8988T (cell line): ENCODE results near the gene LARP4.
"Not testable (repeated sequence)": the region's sequence is repeated elsewhere in the genome, so short reads cannot be mapped to it uniquely, and the experiment has no call there.

Experiments used
- DNase-seq: peaks from one replicate; pipeline ENCODE4 v3.0.0; 2011

Gene LARP4

DNA sequence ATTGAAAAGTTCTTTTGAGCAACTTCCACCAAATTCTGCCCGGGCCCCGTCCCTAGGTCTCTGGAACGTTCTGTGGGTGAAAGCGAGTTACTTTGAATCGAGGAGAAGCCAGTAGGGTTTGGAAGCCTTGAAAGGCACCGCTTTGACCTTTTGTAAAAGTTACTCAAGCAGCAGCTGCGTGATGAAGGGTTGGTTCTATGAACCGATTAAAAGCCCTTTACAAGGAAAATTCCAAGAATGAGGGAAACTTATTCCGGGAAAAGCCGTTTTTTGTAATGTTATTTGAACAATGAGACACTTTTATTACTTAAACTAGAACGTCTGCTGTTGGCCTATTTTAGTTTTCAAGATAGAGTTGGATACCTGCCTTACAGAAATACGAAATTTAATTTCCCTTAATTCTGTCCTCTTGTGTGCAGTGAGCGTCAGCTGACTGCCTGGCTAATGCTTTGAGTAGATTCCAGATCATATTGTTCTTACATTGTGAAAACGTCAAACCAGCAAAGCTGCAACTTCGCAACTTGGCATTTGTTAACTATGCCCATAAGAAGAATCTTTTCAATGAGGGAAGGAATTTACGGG is 906 bp downstream of the LARP4 start:
- DNase-seq = no peak

DNA sequence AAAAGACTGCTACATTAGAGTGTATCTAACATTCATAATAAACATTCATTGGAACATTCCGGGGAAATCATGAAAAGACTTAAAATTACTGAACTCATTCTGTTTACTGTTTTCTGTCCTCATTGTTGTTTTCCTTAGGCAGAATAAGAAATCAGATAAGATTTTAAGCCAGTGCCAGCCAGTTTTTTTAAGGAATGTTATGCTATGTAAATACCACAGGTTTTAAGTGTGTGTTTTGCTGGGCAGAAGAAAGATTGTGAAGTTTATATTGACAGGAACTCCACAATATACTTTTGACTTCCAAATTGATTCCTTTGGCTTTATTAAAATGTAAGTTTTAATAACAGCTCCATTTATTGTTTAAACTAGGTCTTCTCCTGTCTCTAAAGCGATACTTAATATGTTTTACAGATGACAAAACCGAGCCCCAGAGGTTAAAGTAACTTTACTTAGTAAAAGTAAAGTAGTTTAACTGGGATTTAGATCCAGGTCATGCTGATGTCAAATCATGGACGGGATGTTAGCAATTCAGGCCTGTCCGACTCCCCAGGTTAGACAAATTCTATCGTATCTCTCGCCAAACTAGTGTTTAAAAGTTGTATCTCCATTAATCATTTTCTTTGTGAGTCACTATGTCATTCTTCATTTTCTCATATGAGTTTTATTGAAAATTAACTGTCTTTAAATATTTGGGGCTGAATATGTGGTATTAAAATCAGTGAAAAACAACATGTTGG is 1.7 kb downstream of the LARP4 start:
- DNase-seq = no peak

DNA sequence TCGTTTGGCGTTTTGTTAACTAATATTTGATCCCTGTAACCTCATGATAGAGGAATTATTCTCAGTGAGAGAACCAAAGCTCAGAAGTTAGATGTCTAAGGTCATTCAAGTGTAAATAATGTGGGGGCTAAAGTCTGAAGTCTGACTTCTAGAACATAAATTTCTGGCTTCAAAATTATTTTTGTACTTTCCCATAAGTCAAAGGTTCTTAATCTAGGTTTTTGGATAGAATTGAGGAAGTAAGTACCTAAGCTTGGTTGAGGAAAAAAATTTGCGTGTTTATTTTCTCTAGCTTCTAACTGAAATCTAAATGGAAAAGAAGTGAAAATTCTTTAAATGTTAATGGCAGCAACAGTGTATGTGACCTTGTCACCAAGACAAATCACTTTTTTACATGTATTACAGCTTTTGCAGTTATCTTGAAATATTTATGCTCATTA is 2.3 kb downstream of the LARP4 start:
- no peak for DNase-seq

DNA sequence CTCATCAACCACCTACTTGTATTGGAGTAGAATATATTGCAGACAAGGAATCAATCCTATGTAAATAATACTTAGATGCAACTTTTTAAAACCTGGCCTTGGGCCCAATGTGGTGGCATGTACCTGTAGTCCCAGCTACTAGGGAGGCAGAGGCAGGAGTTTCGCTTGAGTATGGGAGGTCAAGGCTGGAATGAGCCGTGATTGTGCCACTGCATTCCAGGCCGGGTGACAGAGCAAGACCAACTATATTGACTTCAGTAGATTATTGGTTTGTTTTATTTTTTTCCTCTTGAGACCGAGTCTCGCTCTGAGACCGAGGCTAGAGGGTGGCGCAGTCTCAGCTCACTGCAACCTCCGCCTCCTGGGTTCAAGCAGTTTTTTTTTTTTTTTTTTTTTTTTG is 3.6 kb downstream of the LARP4 start:
- no peak for DNase-seq

DNA sequence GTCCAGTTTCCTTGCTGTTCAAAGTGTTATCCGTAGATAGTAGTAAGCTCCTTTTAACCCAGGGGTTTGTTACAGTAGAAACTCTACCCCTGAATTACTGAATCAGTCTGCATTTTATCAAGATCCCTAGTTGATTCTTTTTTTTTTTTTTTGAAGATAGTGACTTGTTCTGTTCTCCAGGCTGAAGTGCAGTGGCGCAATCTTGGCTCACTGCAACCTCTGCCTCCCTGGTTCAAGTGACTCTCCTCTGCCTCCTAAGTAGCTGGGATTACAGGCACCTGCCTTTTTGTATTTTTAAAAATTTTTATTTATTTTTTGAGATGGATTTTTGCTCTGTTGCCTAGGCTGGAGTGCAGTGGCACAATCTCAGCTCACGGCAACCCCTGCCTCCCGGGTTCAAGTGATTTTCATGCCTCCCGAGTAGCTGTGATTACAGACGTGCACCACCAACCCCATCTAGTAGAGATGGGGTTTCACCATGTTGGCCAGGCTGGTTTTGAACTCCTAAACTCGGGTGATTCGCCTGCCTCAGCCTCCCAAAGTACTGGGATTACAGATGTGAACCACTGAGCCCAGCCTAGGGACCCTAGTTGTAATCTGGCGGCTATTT is 10.5 kb downstream of the LARP4 start:
- DNase-seq = no peak

DNA sequence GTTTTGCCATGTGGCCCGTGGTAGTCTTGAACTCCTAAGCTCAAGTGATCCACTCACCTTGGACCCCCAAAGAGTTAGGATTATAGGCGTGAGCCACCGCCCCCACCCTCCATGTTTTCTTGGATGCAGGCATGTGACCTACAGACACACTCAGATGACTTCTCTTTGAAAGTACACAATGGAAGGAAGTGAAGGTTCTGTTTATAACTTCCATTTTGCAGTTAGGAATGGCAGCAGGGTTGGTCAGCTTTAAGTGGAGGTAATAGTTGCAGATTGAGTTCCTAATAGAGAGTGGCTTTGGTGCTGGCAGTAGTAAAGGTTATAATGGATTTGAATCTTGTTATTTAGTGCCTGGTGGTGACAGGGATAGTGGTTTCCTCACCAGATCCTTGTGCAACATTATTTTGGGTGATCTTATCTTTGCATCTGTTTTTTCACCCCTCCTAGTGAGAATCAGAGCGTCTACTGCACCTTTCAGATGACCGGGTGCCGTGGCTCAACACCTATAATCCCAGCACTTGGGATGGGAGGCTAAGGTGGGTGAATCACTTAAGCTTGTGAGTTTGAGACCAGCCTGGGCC is 15.3 kb downstream of the LARP4 start:
- no peak for DNase-seq

DNA sequence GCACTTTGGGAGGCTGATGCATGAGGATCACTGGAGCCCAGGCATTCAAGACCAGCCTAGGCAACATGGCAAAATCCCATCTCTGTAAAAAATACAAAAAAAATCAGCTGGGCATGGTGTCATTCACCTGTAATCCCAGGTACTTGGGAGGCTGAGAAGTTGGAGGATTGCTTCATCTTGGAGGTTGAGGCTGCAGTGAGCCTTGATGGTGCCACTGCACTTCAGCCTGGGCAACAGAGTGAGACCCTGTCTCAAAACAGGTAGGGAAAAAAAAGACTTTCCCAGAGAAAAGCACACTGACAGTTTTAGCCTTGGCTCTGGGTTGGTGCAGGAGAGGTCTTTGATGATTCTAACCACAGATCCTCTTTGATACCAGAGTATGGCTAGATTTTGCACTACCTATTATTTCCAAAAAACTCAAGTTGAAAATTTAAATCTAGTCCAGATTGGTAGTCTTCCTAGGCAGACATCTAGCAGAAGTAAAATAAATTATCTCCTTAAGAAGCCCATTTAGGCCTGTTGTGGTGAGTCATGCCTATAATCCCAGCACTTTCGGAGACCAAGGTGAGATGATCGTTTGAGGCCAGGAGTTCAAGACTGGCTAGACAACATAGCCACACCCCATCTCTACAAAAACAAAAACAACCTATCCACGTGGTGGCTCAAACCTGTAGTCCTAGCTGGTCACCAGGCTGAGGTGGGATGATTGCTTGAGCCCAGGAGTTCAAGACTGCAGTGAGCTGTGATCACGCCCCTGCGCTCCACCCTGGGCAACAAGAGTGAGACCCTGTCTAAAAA is 18.6 kb downstream of the LARP4 start:
- DNase-seq = no peak

DNA sequence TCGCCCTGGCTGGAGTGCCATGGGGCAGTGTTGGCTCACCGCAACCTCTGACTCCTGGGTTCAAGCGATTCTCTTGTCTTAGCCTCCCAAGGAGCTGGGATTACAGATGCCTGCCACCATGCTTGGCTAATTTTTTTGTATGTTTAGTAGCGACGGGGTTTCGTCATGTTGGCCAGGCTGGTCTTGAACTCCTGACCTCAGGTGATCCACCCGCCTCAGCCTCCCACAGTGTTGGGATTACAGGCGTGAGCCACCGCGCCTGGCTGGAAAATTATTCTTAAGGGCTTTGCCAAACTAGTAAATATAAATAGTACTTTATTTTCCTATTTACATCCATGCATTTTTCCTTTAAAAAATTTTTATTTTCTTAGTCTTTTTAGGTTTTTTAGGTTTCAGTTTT is 22.2 kb downstream of the LARP4 start:
- not testable (repeated sequence) for DNase-seq

DNA sequence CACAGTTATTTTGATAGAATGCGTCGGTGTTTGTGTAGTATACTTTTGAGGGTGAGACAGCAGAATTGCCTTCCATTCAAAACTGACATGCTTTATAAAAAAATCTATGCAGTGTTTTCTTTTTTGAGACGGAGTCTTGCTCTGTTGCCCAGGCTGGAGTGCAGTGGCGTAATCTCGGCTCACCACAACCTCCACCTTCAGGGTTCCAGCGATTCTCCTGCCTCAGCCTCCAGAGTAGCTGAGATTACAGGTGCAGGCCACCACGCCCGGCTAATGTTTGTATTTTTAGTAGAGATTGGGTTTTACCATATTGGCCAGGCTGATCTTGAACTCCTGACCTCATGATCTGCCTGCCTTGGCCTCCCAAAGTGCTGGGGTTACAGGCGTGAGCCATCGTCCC is 22.7 kb downstream of the LARP4 start:
- DNase-seq = not testable (repeated sequence)

DNA sequence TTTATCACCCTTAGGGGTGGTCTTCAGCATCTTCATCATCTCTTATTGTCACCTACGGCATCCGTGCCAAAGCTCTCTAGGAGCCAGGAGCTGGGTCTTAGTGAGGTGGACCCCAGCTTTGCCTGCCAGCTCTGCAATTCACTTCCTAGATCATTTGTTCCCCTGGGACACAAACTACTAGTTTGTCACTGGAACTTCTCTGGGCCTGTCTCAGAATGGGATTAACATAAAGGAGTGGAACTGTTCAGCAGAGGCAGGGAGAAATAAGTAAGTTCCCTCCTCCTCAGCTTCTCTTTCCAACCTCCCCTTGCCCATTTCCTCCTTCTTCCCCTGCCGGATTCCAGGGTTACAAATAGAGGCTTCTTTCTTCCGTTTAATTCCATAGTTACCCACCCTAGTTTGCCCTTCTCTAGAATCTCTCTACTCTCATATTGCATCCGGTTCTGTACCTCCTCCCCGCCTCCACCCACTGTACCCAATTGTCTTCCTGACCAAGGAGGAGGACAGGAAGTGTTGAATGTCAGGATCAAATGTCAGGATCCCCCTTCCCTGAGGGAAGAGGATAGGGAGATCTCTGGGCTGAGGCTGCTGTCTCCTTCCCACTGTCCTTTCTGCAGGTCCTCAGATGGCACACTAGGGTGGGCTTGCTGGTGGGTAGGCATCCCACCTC is 25.0 kb downstream of the LARP4 start:
- no peak for DNase-seq

DNA sequence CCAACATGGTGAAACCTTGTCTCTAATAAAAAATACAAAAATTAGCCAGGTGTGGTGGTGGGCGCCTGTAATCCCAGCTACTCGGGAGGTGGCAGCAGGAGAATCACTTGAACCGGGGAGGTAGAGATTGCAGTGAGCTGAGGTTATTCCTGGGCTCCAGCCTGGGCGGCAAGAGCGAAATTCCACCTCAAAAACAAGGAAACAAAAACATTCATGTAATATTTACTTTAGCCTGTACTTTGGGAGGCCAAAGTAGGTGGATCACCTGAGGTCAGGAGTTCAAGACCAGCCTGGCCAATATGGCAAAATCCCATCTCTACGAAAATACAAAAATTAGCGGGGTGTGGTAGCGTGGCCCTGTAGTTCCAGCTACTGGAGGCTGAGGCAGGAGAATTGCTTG is 31.0 kb downstream of the LARP4 start:
- not testable (repeated sequence) for DNase-seq

DNA sequence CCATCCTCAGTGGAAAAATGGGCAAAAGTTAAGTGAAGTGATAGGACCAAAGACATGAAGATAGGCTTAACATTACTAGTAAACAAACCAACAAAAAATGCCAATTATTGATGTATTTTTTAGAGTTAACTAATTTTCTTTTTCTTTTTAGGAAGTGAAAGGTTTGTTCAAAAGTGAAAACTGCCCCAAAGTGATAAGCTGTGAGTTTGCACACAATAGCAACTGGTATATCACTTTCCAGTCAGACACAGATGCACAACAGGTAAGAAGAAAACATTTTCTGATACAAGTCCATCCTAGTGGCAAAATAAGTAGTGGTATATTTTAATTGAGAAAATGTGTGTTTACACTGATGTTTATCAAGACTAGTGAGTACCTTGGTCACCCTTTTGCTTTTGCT is 39.6 kb downstream of the LARP4 start:
- no peak for DNase-seq

DNA sequence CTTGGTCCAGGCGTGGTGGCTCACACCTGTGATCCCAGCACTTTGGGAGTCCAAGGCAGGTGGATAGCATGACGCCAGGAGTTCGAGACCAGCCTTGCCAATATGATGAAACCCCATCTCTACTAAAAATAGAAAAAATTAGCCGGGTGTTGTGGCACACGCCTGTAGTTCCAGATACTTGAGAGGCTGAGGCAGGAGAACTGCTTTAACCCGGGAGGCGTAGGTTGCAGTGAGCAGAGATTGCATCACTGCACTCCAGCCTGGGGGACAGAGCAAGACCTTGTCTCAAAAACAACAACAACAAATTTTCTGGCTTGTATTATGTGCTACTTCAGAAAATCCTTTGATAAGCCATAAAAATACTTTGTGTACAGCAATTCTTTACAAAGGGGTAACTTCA is 41.1 kb downstream of the LARP4 start:
- no peak for DNase-seq

DNA sequence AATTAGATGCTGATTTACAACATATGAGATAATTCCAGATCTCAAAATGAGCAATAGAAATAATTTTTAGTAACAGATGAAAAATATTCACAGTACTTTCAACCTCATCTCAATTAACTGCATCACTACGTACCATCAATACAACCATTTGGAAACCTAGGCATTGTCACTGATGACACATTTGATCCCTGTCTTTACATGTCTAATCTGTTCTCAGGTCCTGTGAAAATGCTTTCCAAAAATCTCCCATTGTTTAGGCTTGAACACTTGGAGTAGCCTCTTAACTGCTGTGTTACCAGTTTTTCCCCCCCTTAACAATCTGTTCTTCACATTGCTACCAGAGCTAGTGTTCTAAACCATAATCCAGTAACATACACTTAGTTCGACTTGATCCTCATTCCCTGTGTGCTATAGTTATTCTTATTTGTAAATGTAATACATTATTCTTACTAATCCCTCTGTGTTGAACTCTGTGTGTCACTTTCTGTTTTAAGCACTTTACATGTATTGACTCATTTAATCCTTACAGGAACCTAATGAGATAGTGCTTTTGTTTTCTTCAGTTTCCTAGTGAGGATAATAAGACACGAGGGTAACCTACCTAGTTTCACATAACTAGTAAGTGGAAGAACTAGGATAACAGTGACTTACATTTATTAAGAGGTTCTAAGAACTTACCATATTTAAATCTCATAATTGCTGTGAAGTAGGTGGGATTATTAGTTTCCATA is 41.7 kb downstream of the LARP4 start:
- no peak for DNase-seq

DNA sequence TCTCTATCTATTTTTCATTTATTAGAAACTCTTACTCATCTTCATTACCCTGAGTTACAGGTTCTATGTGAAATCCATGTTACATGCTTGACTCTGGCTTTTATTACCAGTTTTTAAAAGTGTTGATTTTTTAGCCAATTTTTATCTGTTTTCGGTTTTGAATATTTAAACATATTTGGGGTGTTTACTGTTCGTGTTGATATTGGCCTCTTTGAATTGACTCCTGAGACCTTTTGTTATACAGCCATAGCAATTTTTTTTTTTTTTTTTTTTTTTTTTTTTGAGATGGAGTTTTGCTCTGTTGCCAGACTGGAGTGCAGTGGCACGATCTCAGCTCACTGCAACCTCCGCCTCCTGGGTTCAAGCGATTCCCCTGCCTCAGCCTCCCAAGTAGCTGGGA is 49.0 kb downstream of the LARP4 start:
- not testable (repeated sequence) for DNase-seq

DNA sequence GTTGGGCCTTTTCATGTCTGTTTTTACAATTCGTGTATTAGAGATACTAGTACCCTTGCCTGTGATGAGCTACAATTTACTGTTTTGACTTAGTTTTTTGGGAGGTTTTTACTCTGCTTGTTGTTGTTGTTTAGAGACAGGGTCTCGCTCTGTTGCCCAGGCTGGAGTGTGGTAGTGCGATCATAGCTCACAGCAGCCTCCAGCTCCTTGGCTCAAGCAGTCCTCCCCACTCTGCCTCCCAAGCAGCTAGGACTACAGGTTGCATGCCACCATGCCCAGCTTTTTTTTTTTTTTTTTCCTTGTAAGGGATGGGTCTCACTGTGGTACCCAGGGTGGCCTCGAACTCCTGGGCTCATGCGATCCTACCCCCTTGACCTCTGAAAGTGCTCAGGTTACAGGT is 52.1 kb downstream of the LARP4 start:
- no peak for DNase-seq

DNA sequence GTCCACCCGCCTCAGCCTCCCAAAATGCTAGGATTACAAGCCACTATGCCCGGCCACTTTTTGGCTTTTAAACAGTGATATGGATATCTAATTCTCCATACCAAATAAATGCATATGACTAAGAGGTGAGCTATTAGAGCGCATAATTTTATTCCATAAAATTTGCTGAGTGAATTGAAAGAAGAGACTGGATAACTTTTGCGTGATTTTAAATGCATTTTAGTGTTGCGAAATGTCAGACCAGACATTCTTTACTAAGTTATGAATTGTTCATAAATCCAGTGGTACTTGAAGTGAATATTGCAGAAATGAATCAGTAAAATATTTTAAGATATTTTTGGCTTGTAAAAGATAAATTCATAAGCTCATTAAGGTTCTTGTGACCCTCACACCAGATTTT is 53.2 kb downstream of the LARP4 start:
- DNase-seq = no peak

DNA sequence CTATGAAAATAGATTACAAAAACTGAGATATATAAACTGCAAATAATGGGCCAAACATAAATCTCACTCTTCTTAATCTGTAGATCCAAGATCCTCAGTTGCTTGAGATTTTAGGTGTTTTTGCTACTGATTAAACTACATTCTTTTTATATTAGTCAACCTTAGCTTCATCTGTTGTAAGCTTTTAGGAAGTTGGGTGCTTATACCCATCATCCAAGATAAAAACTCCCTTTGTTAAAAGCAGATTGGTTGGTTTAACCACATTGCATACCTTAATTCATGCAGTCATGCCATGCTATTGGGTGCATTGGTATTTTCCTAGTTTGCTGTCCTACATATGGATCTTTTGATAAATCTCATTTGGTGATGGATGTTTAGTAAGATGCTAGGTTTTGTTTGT is 57.9 kb downstream of the LARP4 start:
- no peak for DNase-seq

DNA sequence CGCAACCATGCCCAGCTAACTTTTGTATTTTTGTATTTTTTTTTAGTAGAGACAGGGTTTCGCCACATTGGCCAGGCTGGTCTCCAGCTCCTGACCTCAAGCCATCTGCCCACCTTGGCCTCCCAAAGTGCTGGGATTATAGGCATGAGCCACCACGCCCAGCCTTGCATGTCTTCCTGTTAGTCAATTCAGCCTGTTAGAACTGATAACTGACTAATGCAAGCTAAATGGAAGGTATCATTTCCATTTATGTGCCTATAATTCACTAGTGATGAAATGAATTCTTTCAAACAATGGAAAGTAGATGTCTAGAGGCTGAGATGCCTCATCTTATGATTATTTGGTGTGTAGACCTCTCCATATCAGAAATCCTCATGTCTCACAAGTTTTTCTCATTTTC is 66.8 kb downstream of the LARP4 start:
- DNase-seq = no peak

DNA sequence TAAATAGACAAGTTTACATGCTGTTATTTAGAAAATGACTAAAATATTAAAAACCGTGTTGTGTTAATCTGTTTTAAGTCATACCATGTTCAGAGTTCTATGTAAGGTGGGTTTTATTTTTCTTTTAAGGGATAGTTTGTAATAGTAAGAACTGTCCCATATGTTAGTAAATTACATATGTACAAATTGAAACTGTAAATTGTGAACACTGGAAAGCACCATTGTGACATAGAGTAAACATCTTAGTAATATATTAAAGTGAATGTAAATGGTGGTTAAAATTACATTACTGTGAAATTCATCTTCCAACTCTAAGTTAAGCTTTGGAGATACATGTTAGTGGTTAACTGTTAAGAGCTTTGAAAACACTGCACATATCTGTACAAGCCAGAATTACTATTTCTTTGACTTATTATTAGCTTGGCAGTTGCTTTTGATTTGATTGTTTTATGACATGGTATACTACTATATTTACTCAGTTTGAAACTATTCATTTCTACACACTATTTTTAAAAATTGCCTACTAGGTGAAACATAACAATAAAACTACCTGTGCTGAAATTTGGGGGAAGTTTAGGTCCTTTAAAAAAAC is 76.7 kb downstream of the LARP4 start:
- DNase-seq = no peak

DNA sequence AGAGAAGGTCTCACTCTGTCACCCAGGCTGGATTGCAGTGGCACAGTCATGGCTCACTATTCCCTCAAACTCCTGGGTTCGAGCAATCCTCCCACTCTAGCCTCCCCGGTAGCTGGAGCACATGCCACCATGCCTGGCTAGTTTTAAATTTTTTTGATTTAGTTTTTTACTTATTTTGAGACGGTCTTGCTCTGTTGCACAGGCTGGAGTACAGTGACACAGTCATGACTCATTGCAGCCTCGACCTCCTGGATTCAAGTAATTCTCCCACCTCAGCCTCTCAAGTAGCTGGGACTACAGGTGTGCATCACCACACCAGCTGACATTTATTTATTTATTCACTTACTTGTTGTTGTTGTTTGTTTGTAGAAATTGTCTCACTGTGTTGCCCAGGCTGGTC is 81.9 kb downstream of the LARP4 start:
- DNase-seq = no peak

DNA sequence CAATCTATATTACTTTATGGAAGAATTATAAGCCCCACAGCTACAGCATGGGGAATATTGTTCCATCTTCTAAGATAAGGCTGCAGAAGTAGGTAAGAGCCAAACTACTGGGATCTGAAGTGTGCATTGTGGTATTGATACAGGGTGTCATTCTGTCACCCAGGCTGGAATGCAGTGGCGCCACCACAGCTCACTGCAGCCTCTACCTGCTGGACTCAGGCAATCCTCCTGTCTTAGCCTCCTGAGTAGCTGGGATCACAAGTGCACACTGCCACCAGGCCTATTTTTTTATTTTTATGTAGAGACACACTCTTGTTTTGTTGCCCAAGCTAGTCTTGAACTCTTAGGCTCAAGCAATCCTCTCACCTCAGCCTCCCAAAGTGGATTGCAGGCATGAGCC is 82.8 kb downstream of the LARP4 start:
- no peak for DNase-seq
